Loucy (cell line): ENCODE measurements around the gene TMEM59.

Experiments
- CTCF ChIP-seq: fragments of 200-600 bp; sonication (generic); conservative IDR thresholded peaks from 2 replicates; pipeline ENCODE4 v1.5.1; 2014; ENCODE audit warnings: mild to moderate bottlenecking, antibody characterized with exemption, low read length
- EZH2phosphoT487 ChIP-seq: fragments of 200-600 bp; IDR thresholded peaks from 2 replicates; pipeline ENCODE4 v1.6.1; 2018; ENCODE audit warnings: antibody characterized with exemption, mild to moderate bottlenecking, moderate library complexity, borderline replicate concordance

DNA sequence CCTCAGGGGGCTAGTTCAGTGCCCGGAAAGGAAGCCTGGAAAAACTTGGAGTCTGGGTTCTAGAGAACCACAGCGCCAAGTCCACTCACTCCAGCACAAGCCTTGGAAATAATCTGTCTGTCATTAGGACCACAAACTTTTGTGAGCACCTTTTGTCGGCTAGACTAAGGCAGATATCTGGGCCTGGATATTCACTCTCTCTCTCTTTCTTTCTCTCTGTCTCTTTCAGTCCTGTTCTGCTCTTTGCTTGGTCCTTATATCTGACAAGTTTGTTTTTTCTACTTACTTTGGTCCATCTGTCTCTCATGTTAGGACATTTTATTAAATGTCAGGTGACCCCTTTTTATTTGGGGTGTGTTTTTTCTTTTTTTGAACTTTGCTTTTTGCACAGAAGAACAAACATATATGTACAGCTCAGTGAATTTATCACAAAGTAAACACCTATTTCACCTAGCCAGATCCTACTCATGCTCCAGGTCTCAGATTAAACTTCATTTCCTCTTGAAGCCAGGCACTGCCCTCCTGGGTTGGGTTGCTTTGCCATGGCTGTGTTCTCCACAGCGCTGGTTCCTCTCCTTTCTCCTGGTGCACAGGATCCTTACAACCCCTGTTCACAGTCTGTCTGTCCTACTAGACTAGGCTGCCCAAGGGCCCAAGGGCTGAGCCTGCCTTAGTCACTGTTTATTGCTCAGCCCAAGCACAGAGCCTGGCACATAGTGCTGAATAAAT lies 41.2 kb upstream of the TMEM59 start:
- TF ChIP-seq CTCF: no peak
- TF ChIP-seq EZH2phosphoT487: no peak
